ENCODE measurements around the gene CLHC1.

GRCh38 chr2:55135491-55135890, 96.6 kb downstream of the CLHC1 start:
- TF ChIP-seq CTCF (IDR thresholded peaks at IDR 0.05; ENCODE audit: insufficient read depth, low read length) = no peak
- no peak for TF ChIP-seq POLR2AphosphoS5 (IDR thresholded peaks at IDR 0.05; ENCODE audit: low read depth)
- TF ChIP-seq GABPA (IDR thresholded peaks at IDR 0.05; ENCODE audit: low read depth) = no peak

All from HL-60 (cell line).